HEK293 (cell line): ENCODE data around the gene PTPRA.

Experiments
- GFI1B ChIP-seq: fragments of 450-650 bp; formaldehyde crosslinking; IDR thresholded peaks from 2 replicates; pipeline ENCODE4 v1.5.1; 2016; ENCODE audit warnings: missing biosample characterization, missing genetic modification characterization
- GLIS1 ChIP-seq: fragments of 450-650 bp; formaldehyde crosslinking; IDR thresholded peaks from 2 replicates; pipeline ENCODE4 v1.5.1; 2016; ENCODE audit warnings: missing biosample characterization, missing genetic modification characterization
- KLF9 ChIP-seq: fragments of 450-650 bp; formaldehyde crosslinking; IDR thresholded peaks from 2 replicates; pipeline ENCODE4 v1.5.1; 2016; ENCODE audit warnings: missing biosample characterization, missing genetic modification characterization, low read depth
- OSR2 ChIP-seq: fragments of 450-650 bp; formaldehyde crosslinking; IDR thresholded peaks from 2 replicates; pipeline ENCODE4 v1.5.1; 2016; ENCODE audit warnings: missing biosample characterization, missing genetic modification characterization
- REST ChIP-seq: fragments of 450-650 bp; formaldehyde crosslinking; IDR thresholded peaks from 2 replicates; pipeline ENCODE4 v1.5.1; 2016; ENCODE audit warnings: missing biosample characterization, missing genetic modification characterization
- ZBTB21 ChIP-seq: fragments of 450-650 bp; formaldehyde crosslinking; IDR thresholded peaks from 2 replicates; pipeline ENCODE4 v1.5.1; 2017; ENCODE audit warnings: missing biosample characterization, missing genetic modification characterization
- ZBTB48 ChIP-seq: fragments of 450-650 bp; formaldehyde crosslinking; IDR thresholded peaks from 2 replicates; pipeline ENCODE4 v1.5.1; 2016; ENCODE audit warnings: missing biosample characterization, missing genetic modification characterization
- ZFP37 ChIP-seq: fragments of 450-650 bp; formaldehyde crosslinking; IDR thresholded peaks from 2 replicates; pipeline ENCODE4 v1.5.1; 2016; ENCODE audit warnings: missing biosample characterization, missing genetic modification characterization
- ZNF112 ChIP-seq: fragments of 450-650 bp; formaldehyde crosslinking; IDR thresholded peaks from 2 replicates; pipeline ENCODE4 v1.5.0; 2017; ENCODE audit warnings: missing biosample characterization, missing genetic modification characterization
- ZNF146 ChIP-seq: fragments of 450-650 bp; formaldehyde crosslinking; IDR thresholded peaks from 2 replicates; pipeline ENCODE4 v1.5.1; 2016; ENCODE audit warnings: missing biosample characterization, missing genetic modification characterization
- ZNF341 ChIP-seq: fragments of 450-650 bp; formaldehyde crosslinking; IDR thresholded peaks from 2 replicates; pipeline ENCODE4; 2016; ENCODE audit warnings: low read depth, missing biosample characterization, missing genetic modification characterization
- ZNF621 ChIP-seq: fragments of 450-650 bp; formaldehyde crosslinking; IDR thresholded peaks from 2 replicates; pipeline ENCODE4 v1.5.1; 2017; ENCODE audit warnings: missing biosample characterization, missing genetic modification characterization
- ZNF837 ChIP-seq: fragments of 450-650 bp; formaldehyde crosslinking; IDR thresholded peaks from 2 replicates; pipeline ENCODE4 v1.5.1; 2016; ENCODE audit warnings: missing biosample characterization, missing genetic modification characterization
- TF ChIP-seq, protein P1 (sequence below): fragments of 450-650 bp; formaldehyde crosslinking; IDR thresholded peaks from 2 replicates; pipeline ENCODE4 v1.5.1; 2016; ENCODE audit warnings: missing biosample characterization, missing genetic modification characterization
- TF ChIP-seq, protein P2 (sequence below): fragments of 450-650 bp; formaldehyde crosslinking; IDR thresholded peaks from 2 replicates; pipeline ENCODE4 v1.5.1; 2016; ENCODE audit warnings: missing biosample characterization, missing genetic modification characterization

The PTPRA gene

GRCh38 chr20:3045042-3045815 lies 171.9 kb downstream of the PTPRA start (continued):
- TF ChIP-seq, protein P1, sequence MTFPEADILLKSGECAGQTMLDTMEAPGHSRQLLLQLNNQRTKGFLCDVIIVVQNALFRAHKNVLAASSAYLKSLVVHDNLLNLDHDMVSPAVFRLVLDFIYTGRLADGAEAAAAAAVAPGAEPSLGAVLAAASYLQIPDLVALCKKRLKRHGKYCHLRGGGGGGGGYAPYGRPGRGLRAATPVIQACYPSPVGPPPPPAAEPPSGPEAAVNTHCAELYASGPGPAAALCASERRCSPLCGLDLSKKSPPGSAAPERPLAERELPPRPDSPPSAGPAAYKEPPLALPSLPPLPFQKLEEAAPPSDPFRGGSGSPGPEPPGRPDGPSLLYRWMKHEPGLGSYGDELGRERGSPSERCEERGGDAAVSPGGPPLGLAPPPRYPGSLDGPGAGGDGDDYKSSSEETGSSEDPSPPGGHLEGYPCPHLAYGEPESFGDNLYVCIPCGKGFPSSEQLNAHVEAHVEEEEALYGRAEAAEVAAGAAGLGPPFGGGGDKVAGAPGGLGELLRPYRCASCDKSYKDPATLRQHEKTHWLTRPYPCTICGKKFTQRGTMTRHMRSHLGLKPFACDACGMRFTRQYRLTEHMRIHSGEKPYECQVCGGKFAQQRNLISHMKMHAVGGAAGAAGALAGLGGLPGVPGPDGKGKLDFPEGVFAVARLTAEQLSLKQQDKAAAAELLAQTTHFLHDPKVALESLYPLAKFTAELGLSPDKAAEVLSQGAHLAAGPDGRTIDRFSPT (tag by site-specific recombination) = no peak
- TF ChIP-seq ZNF146 (tag by site-specific recombination) = 0 out of 2 replicates have a peak, but pooled peaks have one; percentile 1
- peak; percentile 28; the same call in 1 of the 2 replicates for TF ChIP-seq KLF9 (tag by site-specific recombination)
- peak; percentile 74; the same call in 1 of the 2 replicates for TF ChIP-seq GLIS1
- no peak for TF ChIP-seq ZNF112 (tag by site-specific recombination)
- peak; percentile 19; the same call in 1 of the 2 replicates for TF ChIP-seq GFI1B (tag by site-specific recombination)
- peak; percentile 99 for TF ChIP-seq ZNF341 (tag by site-specific recombination)
- TF ChIP-seq ZBTB48 (tag by site-specific recombination) = no peak
- no peak for TF ChIP-seq REST (tag by site-specific recombination)
- TF ChIP-seq ZNF837 (tag by site-specific recombination) = no peak
- no peak for TF ChIP-seq OSR2 (tag by site-specific recombination)
- TF ChIP-seq ZBTB21 (tag by site-specific recombination) = no peak
- TF ChIP-seq, protein P2, sequence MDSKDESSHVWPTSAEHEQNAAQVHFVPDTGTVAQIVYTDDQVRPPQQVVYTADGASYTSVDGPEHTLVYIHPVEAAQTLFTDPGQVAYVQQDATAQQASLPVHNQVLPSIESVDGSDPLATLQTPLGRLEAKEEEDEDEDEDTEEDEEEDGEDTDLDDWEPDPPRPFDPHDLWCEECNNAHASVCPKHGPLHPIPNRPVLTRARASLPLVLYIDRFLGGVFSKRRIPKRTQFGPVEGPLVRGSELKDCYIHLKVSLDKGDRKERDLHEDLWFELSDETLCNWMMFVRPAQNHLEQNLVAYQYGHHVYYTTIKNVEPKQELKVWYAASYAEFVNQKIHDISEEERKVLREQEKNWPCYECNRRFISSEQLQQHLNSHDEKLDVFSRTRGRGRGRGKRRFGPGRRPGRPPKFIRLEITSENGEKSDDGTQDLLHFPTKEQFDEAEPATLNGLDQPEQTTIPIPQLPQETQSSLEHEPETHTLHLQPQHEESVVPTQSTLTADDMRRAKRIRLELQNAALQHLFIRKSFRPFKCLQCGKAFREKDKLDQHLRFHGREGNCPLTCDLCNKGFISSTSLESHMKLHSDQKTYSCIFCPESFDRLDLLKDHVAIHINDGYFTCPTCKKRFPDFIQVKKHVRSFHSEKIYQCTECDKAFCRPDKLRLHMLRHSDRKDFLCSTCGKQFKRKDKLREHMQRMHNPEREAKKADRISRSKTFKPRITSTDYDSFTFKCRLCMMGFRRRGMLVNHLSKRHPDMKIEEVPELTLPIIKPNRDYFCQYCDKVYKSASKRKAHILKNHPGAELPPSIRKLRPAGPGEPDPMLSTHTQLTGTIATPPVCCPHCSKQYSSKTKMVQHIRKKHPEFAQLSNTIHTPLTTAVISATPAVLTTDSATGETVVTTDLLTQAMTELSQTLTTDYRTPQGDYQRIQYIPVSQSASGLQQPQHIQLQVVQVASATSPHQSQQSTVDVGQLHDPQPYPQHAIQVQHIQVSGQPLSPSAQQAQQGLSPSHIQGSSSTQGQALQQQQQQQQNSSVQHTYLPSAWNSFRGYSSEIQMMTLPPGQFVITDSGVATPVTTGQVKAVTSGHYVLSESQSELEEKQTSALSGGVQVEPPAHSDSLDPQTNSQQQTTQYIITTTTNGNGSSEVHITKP (tag by site-specific recombination) = peak; percentile 78
- TF ChIP-seq ZFP37 (tag by site-specific recombination) = 0 out of 2 replicates have a peak, but pooled peaks have one; percentile 19
- no peak for TF ChIP-seq ZNF621 (tag by site-specific recombination)
